HG02798 (cell line): ENCODE measurements around the gene NPAS2.

ENCODE experiments used
- ATAC-seq: cut with Tn5 transposase; IDR thresholded peaks from one replicate; pipeline ENCODE4 v1.9.1; 2021; ENCODE audit warnings: mild to moderate bottlenecking; ENCODE audit not compliant: unreplicated experiment, poor library complexity

NPAS2 gene

GRCh38 chr2:100934504-100935371 is 114.8 kb downstream of the NPAS2 start:
- no peak for ATAC-seq

GRCh38 chr2:100935372-100935752 is 115.4 kb downstream of the NPAS2 start:
- no peak for ATAC-seq

GRCh38 chr2:100936070-100936741 is 116.3 kb downstream of the NPAS2 start:
- no peak for ATAC-seq

- ATAC-seq: no peak
Observed at GRCh38 chr2:100936972-100937542, 117.1 kb downstream of the NPAS2 start.

GRCh38 chr2:100938031-100939026 is 118.4 kb downstream of the NPAS2 start:
- ATAC-seq: no peak

GRCh38 chr2:100939445-100939844 is 119.5 kb downstream of the NPAS2 start:
- no peak for ATAC-seq

- ATAC-seq: no peak
Observed at GRCh38 chr2:100940240-100940639, 120.3 kb downstream of the NPAS2 start.

GRCh38 chr2:100940766-100941645 is 121.1 kb downstream of the NPAS2 start:
- ATAC-seq: no peak

- no peak for ATAC-seq
Observed at GRCh38 chr2:100941646-100942240, 121.8 kb downstream of the NPAS2 start.

- ATAC-seq: no peak
Observed at GRCh38 chr2:100944617-100945432, 124.9 kb downstream of the NPAS2 start.

GRCh38 chr2:100945433-100945740 is 125.4 kb downstream of the NPAS2 start:
- no peak for ATAC-seq

GRCh38 chr2:100945930-100946607 is 126.1 kb downstream of the NPAS2 start:
- ATAC-seq: no peak

- no peak for ATAC-seq
Observed at GRCh38 chr2:100948942-100949811, 129.2 kb downstream of the NPAS2 start.

- ATAC-seq: no peak
Observed at GRCh38 chr2:100952512-100952911, 132.6 kb downstream of the NPAS2 start.

- no peak for ATAC-seq
Observed at GRCh38 chr2:100953406-100954043, 133.6 kb downstream of the NPAS2 start.

- ATAC-seq: no peak
Observed at GRCh38 chr2:100954044-100954420, 134.1 kb downstream of the NPAS2 start.
